A549 (cell line): ENCODE measurements around the gene CNIH3.

Source experiments
- CEBPB ChIP-seq, 2 experiments: fragments of >200 bp in 1 of 2; sonication (Bioruptor Twin) in 1 of 2; formaldehyde crosslinking in 1 of 2; IDR thresholded peaks; 2 replicates each; pipeline ENCODE4 v1.6.1; 2012 to 2016
- CHD2 ChIP-seq: fragments of 150-350 bp; IDR thresholded peaks from 2 replicates; pipeline ENCODE4 v1.6.1; 2014; ENCODE audit warnings: low read length; ENCODE audit not compliant: partially characterized antibody
- ELK1 ChIP-seq: fragments of 150-350 bp; IDR thresholded peaks from 2 replicates; pipeline ENCODE4 v1.6.1; 2014; ENCODE audit warnings: low read depth, mild to moderate bottlenecking, low read length
- EP300 ChIP-seq, 2 experiments: fragments of >200 bp; sonication (Bioruptor Twin); formaldehyde crosslinking; IDR thresholded peaks; 2 replicates in 1 of 2; 3 replicates in 1 of 2; pipeline ENCODE4 v1.6.1; 2016 to 2017
- HDAC2 ChIP-seq: fragments of 200-600 bp; sonication (generic); IDR thresholded peaks from 2 replicates; pipeline ENCODE4 v1.6.1; 2016
- PBX3 ChIP-seq: IDR thresholded peaks from 2 replicates; pipeline ENCODE4 v1.6.1; 2012
- POLR2A ChIP-seq: IDR thresholded peaks from 2 replicates; pipeline ENCODE4 v1.6.1; 2012; ENCODE audit warnings: mild to moderate bottlenecking, low read length
- RCOR1 ChIP-seq: fragments of 150-350 bp; IDR thresholded peaks from 2 replicates; pipeline ENCODE4 v1.6.1; 2014; ENCODE audit warnings: antibody characterized with exemption, low read length, low read depth
- REST ChIP-seq: fragments of 200-600 bp; sonication (generic); IDR thresholded peaks from 2 replicates; pipeline ENCODE4 v1.6.1; 2016; ENCODE audit warnings: antibody characterized with exemption, mild to moderate bottlenecking, moderate library complexity
- ZSCAN20 ChIP-seq: fragments of 250-450 bp; sonication (Bioruptor Pico); IDR thresholded peaks from 2 replicates; pipeline ENCODE4 v1.8.0; 2022; ENCODE audit warnings: mild to moderate bottlenecking, moderate library complexity
- TF ChIP-seq, protein P1 (sequence below): fragments of >200 bp; sonication (Bioruptor Twin); formaldehyde crosslinking; IDR thresholded peaks from 3 replicates; pipeline ENCODE4 v1.5.1; 2016

DNA sequence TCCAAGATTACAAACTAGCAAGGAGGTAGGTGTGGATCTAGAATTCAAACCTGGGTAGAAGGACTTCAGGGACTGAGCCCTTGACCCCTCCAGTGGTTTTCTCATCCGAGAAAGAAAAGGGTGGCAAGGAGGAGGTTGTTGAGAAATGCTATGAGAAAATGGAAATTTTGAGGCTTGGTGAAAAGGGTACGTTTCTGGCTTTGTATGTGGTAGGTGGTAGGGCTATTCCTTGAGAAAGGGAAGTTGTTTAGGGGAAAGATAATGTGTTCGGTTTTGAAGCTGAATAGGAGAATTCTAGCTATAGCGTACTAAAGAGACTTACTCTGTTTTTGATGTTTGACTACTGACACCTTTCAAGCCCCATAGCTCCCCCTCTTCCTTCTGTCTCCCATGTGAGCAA lies 133.8 kb downstream of the CNIH3 start:
- TF ChIP-seq POLR2A (no peak), CEBPB (IDR thresholded peaks at IDR 0.05) (no peak), ZSCAN20 (no peak), PBX3 (no peak), CHD2 (no peak), REST (no peak), ELK1 (no peak), EP300 (IDR thresholded peaks at IDR 0.05) (no peak), RCOR1 (no peak), HDAC2 (no peak)
- TF ChIP-seq, protein P1, sequence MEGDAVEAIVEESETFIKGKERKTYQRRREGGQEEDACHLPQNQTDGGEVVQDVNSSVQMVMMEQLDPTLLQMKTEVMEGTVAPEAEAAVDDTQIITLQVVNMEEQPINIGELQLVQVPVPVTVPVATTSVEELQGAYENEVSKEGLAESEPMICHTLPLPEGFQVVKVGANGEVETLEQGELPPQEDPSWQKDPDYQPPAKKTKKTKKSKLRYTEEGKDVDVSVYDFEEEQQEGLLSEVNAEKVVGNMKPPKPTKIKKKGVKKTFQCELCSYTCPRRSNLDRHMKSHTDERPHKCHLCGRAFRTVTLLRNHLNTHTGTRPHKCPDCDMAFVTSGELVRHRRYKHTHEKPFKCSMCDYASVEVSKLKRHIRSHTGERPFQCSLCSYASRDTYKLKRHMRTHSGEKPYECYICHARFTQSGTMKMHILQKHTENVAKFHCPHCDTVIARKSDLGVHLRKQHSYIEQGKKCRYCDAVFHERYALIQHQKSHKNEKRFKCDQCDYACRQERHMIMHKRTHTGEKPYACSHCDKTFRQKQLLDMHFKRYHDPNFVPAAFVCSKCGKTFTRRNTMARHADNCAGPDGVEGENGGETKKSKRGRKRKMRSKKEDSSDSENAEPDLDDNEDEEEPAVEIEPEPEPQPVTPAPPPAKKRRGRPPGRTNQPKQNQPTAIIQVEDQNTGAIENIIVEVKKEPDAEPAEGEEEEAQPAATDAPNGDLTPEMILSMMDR, result no peak
